HG03025 (cell line): Measurements from ENCODE around the gene AARS2.

ENCODE experiments used
- ATAC-seq: cut with Tn5 transposase; IDR thresholded peaks from one replicate; pipeline ENCODE4 v1.9.1; 2021; ENCODE audit warnings: mild to moderate bottlenecking, moderate library complexity; ENCODE audit not compliant: unreplicated experiment, low FRiP score

The AARS2 gene

GRCh38 chr6:44251576-44252524 lies 61.3 kb downstream of the AARS2 start:
- ATAC-seq = no peak

GRCh38 chr6:44250718-44251123 lies 62.4 kb downstream of the AARS2 start:
- ATAC-seq = no peak

- ATAC-seq = no peak
These were observed 63.0 kb downstream of the AARS2 start for GRCh38 chr6:44250067-44250717.
